WTC11 (cell line): Measurements from ENCODE around the gene SLIT3. TPM values are rescaled to one million over a fixed set of nuclear protein-coding genes. Genes with fewer than 3 reads are reported as not detected.

Experiments
- ATAC-seq: fragments of 200-7000 bp; cut with Tn5 transposase; 2 replicates; pipeline ENCODE4 v1.10.0; 2021; ENCODE audit warnings: mild to moderate bottlenecking, moderate library complexity
- CTCF ChIA-PET: fragments of 300-600 bp; sonication (Branson Sonifier 250); formaldehyde crosslinking; loops from one replicate; lab custom pipeline; 2021; ENCODE audit warnings: antibody characterized with exemption; lab: Charles Lee
- POLR2A ChIA-PET: fragments of 350-600 bp; sonication (Branson Sonifier 250); formaldehyde crosslinking; loops from one replicate; lab custom pipeline; 2021; ENCODE audit warnings: antibody characterized with exemption; lab: Charles Lee
- DNase-seq: peaks from one replicate; pipeline ENCODE4 v3.0.0; 2021; ENCODE audit warnings: low spot score
- H3K27ac Mint-ChIP-seq: 2 replicates; pipeline ENCODE4 v1.8.0; 2021; ENCODE audit warnings: mixed read lengths
- H3K27me3 Mint-ChIP-seq: 2 replicates; pipeline ENCODE4 v1.8.0; 2021; ENCODE audit warnings: low read depth, mild to moderate bottlenecking, moderate library complexity, mixed read lengths
- H3K36me3 Mint-ChIP-seq: 2 replicates; pipeline ENCODE4 v1.8.0; 2021; ENCODE audit warnings: mixed read lengths
- H3K4me1 Mint-ChIP-seq: 2 replicates; pipeline ENCODE4 v1.8.0; 2022; ENCODE audit warnings: mixed read lengths
- H3K4me3 Mint-ChIP-seq: 2 replicates; pipeline ENCODE4 v1.8.0; 2021; ENCODE audit warnings: mild to moderate bottlenecking, moderate library complexity, mixed read lengths
- H3K9me3 Mint-ChIP-seq: 2 replicates; pipeline ENCODE4 v1.8.0; 2021; ENCODE audit warnings: mixed read lengths
- CBFB ChIP-seq: sonication (generic); formaldehyde crosslinking; IDR thresholded peaks from 2 replicates; pipeline ENCODE4 v1.8.1; 2022; ENCODE audit warnings: mild to moderate bottlenecking, low read depth, missing genetic modification reagents
- CREM ChIP-seq: sonication (generic); formaldehyde crosslinking; IDR thresholded peaks from 2 replicates; pipeline ENCODE4 v1.8.1; 2022; ENCODE audit warnings: mild to moderate bottlenecking, missing genetic modification reagents, moderate library complexity
- ETV6 ChIP-seq: sonication (generic); formaldehyde crosslinking; IDR thresholded peaks from 2 replicates; pipeline ENCODE4 v1.8.1; 2022; ENCODE audit warnings: mild to moderate bottlenecking, missing genetic modification reagents
- GABPB1 ChIP-seq: sonication (generic); formaldehyde crosslinking; IDR thresholded peaks from 2 replicates; pipeline ENCODE4 v1.8.1; 2023; ENCODE audit warnings: mild to moderate bottlenecking, missing genetic modification reagents
- GRHL2 ChIP-seq: fragments of 250-450 bp; sonication (Bioruptor Pico); IDR thresholded peaks from 2 replicates; pipeline ENCODE4 v1.8.0; 2022; ENCODE audit warnings: mild to moderate bottlenecking, moderate library complexity; ENCODE audit not compliant: insufficient replicate concordance, severe bottlenecking
- HMGA2 ChIP-seq: fragments of 250-450 bp; sonication (Bioruptor Pico); IDR thresholded peaks from 2 replicates; pipeline ENCODE4 v1.4.0; 2021; ENCODE audit warnings: mild to moderate bottlenecking, moderate library complexity
- NR2C2 ChIP-seq: sonication (generic); formaldehyde crosslinking; IDR thresholded peaks from 2 replicates; pipeline ENCODE4 v1.8.0; 2022; ENCODE audit warnings: mild to moderate bottlenecking, missing genetic modification reagents
- NR3C1 ChIP-seq: sonication (generic); formaldehyde crosslinking; conservative IDR thresholded peaks from 2 replicates; pipeline ENCODE4 v1.8.1; 2023; ENCODE audit warnings: low read depth, mild to moderate bottlenecking, missing genetic modification reagents
- SMAD3 ChIP-seq: sonication (generic); formaldehyde crosslinking; IDR thresholded peaks from 2 replicates; pipeline ENCODE4 v1.8.0; 2022; ENCODE audit warnings: missing genetic modification reagents, mild to moderate bottlenecking, borderline replicate concordance
- SP1 ChIP-seq: sonication (generic); formaldehyde crosslinking; conservative IDR thresholded peaks from 2 replicates; pipeline ENCODE4 v1.8.1; 2022; ENCODE audit warnings: missing genetic modification reagents
- TEAD4 ChIP-seq: sonication (generic); formaldehyde crosslinking; IDR thresholded peaks from 2 replicates; pipeline ENCODE4 v1.8.0; 2022; ENCODE audit warnings: mild to moderate bottlenecking, missing genetic modification reagents
- ZNF232 ChIP-seq: sonication (generic); formaldehyde crosslinking; IDR thresholded peaks from 2 replicates; pipeline ENCODE4 v1.8.0; 2022; ENCODE audit warnings: mild to moderate bottlenecking, missing genetic modification reagents
- total RNA-seq: library from RNA; stranded (reverse); gene quantifications from 3 replicates; pipeline ENCODE4 v1.2.3, GENCODE V29; 2021
- TF ChIP-seq, protein P1 (sequence below): sonication (generic); formaldehyde crosslinking; IDR thresholded peaks from 2 replicates; pipeline ENCODE4 v1.8.0; 2023; ENCODE audit warnings: missing genetic modification reagents
- TF ChIP-seq, protein P2 (sequence below): sonication (generic); formaldehyde crosslinking; IDR thresholded peaks from 2 replicates; pipeline ENCODE4 v1.8.1; 2023; ENCODE audit warnings: mild to moderate bottlenecking, missing genetic modification reagents
- TF ChIP-seq, protein P3 (sequence below): fragments of 250-450 bp; sonication (Bioruptor Pico); IDR thresholded peaks from 2 replicates; pipeline ENCODE4 v1.9.0; 2021; ENCODE audit warnings: mild to moderate bottlenecking
- TF ChIP-seq, protein P4 (sequence below): sonication (generic); formaldehyde crosslinking; IDR thresholded peaks from 2 replicates; pipeline ENCODE4 v1.8.1; 2022; ENCODE audit warnings: low read depth, mild to moderate bottlenecking, moderate library complexity, missing genetic modification reagents, borderline replicate concordance
- TF ChIP-seq, protein P5 (sequence below): sonication (generic); formaldehyde crosslinking; IDR thresholded peaks from 2 replicates; pipeline ENCODE4 v1.8.1; 2022; ENCODE audit warnings: mild to moderate bottlenecking, moderate library complexity, missing genetic modification reagents
- TF ChIP-seq, protein P6 (sequence below): fragments of 250-450 bp; sonication (Bioruptor Pico); IDR thresholded peaks from 2 replicates; pipeline ENCODE4 v1.9.0; 2021; ENCODE audit warnings: moderate library complexity, mild to moderate bottlenecking, inconsistent platforms, borderline replicate concordance
- TF ChIP-seq, protein P7 (sequence below): sonication (generic); formaldehyde crosslinking; IDR thresholded peaks from 2 replicates; pipeline ENCODE4 v1.8.1; 2023; ENCODE audit warnings: mild to moderate bottlenecking, missing genetic modification reagents, moderate library complexity
- TF ChIP-seq, protein P8 (sequence below): fragments of 250-450 bp; sonication (Bioruptor Pico); conservative IDR thresholded peaks from 2 replicates; pipeline ENCODE4 v1.9.0; 2021; ENCODE audit warnings: mild to moderate bottlenecking
- TF ChIP-seq, protein P9 (sequence below): fragments of 250-450 bp; sonication (Bioruptor Pico); IDR thresholded peaks from 2 replicates; pipeline ENCODE4 v1.8.0; 2021; ENCODE audit warnings: mild to moderate bottlenecking

Gene SLIT3
- total RNA-seq, 1 experiment from 2014 or later: 1.9 TPM

DNA sequence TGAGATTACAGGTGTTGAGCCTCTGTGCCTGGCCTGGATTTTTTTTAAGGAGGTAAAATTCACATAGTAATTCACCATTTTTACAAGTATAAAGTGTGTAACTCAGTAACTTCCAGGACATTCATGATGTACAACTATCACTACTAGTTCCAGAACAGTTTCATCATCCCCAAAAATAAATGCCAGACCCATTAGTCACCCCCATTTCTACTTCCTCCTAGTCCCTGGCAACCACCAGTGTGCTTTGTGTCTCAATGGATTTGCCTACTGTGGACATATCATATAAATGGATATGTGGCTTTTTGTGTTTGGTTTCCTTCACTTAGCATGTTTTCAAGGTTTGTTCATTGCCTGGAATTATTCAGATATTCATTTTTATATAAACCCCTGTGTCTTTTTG, 649.3 kb downstream of the SLIT3 start:
- ATAC-seq: no peak
- ChIA-PET CTCF (interaction anchor here (0.6 kb wide), 1 partner anchor 101 kb away, joined by 4 read pairs; no protein-coding TSS in a partner anchor), POLR2A (no interaction called here)

DNA sequence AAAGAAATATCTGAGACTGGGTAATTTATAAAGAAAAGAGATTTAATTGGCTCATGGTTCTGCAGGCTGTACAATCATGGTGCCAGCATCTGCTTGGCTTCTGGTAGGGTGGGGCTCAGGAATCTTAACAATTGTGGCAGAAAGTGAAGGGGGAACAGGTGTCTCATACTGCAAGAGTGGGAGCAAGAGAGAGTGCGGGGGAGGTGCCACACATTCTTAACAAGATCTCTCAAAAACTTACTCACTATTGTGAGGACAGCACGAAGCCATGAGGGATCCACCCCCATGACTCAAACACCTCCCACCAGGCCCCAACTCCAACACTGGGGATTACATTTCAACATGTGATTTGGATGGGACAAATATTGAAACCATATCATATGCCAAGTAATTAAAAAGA, 651.6 kb downstream of the SLIT3 start:
- no peak overlapping the region for H3K4me3 Mint-ChIP-seq
- DNase-seq (no peak), ATAC-seq (no peak)
- peaks cover 2% of the 10 kb centered on the region; the same call in 1 of the 2 replicates for H3K27me3 Mint-ChIP-seq
- H3K27ac Mint-ChIP-seq: no peak overlapping the region
- TF ChIP-seq, protein P1, sequence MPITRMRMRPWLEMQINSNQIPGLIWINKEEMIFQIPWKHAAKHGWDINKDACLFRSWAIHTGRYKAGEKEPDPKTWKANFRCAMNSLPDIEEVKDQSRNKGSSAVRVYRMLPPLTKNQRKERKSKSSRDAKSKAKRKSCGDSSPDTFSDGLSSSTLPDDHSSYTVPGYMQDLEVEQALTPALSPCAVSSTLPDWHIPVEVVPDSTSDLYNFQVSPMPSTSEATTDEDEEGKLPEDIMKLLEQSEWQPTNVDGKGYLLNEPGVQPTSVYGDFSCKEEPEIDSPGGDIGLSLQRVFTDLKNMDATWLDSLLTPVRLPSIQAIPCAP: no peak
- TF ChIP-seq GRHL2 (no peak), NR3C1 (CRISPR knock-in tag) (no peak), CBFB (CRISPR knock-in tag) (no peak), ETV6 (no peak), SP1 (no peak), SMAD3 (no peak)
- TF ChIP-seq, protein P2, sequence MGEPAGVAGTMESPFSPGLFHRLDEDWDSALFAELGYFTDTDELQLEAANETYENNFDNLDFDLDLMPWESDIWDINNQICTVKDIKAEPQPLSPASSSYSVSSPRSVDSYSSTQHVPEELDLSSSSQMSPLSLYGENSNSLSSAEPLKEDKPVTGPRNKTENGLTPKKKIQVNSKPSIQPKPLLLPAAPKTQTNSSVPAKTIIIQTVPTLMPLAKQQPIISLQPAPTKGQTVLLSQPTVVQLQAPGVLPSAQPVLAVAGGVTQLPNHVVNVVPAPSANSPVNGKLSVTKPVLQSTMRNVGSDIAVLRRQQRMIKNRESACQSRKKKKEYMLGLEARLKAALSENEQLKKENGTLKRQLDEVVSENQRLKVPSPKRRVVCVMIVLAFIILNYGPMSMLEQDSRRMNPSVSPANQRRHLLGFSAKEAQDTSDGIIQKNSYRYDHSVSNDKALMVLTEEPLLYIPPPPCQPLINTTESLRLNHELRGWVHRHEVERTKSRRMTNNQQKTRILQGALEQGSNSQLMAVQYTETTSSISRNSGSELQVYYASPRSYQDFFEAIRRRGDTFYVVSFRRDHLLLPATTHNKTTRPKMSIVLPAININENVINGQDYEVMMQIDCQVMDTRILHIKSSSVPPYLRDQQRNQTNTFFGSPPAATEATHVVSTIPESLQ (CRISPR knock-in tag): no peak
- TF ChIP-seq, protein P3, sequence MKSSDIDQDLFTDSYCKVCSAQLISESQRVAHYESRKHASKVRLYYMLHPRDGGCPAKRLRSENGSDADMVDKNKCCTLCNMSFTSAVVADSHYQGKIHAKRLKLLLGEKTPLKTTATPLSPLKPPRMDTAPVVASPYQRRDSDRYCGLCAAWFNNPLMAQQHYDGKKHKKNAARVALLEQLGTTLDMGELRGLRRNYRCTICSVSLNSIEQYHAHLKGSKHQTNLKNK (CRISPR knock-in tag): no peak
- TF ChIP-seq, protein P4, sequence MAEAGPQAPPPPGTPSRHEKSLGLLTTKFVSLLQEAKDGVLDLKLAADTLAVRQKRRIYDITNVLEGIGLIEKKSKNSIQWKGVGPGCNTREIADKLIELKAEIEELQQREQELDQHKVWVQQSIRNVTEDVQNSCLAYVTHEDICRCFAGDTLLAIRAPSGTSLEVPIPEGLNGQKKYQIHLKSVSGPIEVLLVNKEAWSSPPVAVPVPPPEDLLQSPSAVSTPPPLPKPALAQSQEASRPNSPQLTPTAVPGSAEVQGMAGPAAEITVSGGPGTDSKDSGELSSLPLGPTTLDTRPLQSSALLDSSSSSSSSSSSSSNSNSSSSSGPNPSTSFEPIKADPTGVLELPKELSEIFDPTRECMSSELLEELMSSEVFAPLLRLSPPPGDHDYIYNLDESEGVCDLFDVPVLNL (CRISPR knock-in tag): no peak
- TF ChIP-seq, protein P5, sequence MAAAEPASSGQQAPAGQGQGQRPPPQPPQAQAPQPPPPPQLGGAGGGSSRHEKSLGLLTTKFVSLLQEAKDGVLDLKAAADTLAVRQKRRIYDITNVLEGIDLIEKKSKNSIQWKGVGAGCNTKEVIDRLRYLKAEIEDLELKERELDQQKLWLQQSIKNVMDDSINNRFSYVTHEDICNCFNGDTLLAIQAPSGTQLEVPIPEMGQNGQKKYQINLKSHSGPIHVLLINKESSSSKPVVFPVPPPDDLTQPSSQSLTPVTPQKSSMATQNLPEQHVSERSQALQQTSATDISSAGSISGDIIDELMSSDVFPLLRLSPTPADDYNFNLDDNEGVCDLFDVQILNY: no peak
- H3K4me1 Mint-ChIP-seq: 0 out of 2 replicates have a peak, but pooled peaks cover 5% of the 10 kb centered on the region
- ChIA-PET POLR2A (no interaction called here), CTCF (no interaction called here)
- peaks cover 5% of the 10 kb centered on the region for H3K36me3 Mint-ChIP-seq
- H3K9me3 Mint-ChIP-seq: peaks cover 7% of the 10 kb centered on the region

More for the DNA sequence above, 649.3 kb downstream of the SLIT3 start:
- Mint-ChIP-seq H3K4me3 (no peak overlapping the region), H3K27me3 (no peaks in the 10 kb centered on the region), H3K9me3 (no peaks in the 10 kb centered on the region), H3K4me1 (0 out of 2 replicates have a peak, but pooled peaks cover 5% of the 10 kb centered on the region), H3K36me3 (no peaks in the 10 kb centered on the region), H3K27ac (no peak overlapping the region)
- TF ChIP-seq, protein P6, sequence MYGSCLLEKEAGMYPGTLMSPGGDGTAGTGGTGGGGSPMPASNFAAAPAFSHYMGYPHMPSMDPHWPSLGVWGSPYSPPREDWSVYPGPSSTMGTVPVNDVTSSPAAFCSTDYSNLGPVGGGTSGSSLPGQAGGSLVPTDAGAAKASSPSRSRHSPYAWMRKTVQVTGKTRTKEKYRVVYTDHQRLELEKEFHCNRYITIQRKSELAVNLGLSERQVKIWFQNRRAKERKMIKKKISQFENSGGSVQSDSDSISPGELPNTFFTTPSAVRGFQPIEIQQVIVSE: no peak
- TF ChIP-seq CREM (CRISPR knock-in tag): no peak
- TF ChIP-seq, protein P7, sequence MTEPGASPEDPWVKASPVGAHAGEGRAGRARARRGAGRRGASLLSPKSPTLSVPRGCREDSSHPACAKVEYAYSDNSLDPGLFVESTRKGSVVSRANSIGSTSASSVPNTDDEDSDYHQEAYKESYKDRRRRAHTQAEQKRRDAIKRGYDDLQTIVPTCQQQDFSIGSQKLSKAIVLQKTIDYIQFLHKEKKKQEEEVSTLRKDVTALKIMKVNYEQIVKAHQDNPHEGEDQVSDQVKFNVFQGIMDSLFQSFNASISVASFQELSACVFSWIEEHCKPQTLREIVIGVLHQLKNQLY: no peak
- TF ChIP-seq GABPB1 (CRISPR knock-in tag): no peak
- no peak for DNase-seq

DNA sequence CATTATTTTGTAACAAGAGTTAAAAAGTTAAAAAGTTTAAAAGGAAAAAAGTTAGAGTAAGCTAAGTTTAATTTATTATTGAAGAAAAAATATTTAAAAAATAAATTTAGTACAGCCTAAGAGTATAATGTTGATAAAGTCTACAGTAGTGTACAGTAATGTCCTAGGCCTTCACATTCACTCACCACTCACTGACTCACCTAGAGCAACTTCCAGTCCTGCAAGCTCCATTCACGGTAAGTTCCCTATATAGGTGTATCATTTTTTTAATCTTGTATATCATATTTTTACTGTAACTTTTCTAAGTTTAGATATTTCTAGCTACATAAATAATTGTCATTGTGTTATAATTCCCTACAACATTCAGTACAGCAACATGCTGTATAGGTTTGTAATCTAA, 652.4 kb downstream of the SLIT3 start:
- Mint-ChIP-seq H3K27ac (no peak overlapping the region), H3K4me3 (no peak overlapping the region), H3K4me1 (0 out of 2 replicates have a peak, but pooled peaks cover under 1% of the 10 kb centered on the region), H3K27me3 (peaks cover 2% of the 10 kb centered on the region; the same call in 1 of the 2 replicates), H3K9me3 (peaks cover 7% of the 10 kb centered on the region), H3K36me3 (peaks cover 5% of the 10 kb centered on the region)
- ATAC-seq (no peak), DNase-seq (no peak)
- CTCF ChIA-PET: no interaction called here
- POLR2A ChIA-PET: no interaction called here
- TF ChIP-seq, protein P8, sequence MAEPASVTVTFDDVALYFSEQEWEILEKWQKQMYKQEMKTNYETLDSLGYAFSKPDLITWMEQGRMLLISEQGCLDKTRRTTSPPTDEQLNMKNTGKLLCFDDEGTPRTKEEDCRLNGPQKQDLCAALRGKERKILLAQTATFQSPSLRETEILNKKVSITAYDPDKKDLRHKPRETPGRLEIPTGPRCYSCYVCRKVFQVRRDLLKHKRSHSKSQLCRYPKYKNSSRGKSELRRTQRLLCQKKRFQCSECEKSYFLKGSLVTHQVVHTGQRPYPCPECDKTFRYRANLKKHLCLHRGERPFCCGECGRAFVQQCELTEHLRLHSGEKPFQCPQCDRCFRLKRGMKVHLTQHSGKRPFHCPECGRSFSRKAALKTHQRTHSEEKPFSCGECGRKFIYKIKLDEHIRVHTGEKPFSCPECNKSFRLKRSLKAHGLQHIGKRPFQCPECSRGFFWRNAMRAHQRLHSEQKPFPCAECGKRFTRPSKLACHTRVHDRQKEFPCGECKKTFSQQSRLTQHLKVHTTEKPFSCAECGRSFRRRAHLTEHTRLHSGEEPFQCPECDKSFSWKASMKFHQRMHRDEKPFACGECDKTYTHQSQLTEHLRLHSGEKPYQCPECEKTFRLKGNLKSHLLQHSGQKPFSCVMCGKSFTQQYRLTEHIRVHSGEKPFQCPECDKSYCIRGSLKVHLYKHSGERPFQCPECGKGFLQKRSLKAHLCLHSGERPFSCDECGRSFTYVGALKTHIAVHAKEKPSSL (CRISPR knock-in tag): no peak
- TF ChIP-seq ZNF232 (CRISPR knock-in tag): no peak
- TF ChIP-seq, protein P2 (CRISPR knock-in tag): no peak
- no peak for TF ChIP-seq NR2C2 (CRISPR knock-in tag)
- no peak for TF ChIP-seq TEAD4 (CRISPR knock-in tag)
- TF ChIP-seq, protein P9, sequence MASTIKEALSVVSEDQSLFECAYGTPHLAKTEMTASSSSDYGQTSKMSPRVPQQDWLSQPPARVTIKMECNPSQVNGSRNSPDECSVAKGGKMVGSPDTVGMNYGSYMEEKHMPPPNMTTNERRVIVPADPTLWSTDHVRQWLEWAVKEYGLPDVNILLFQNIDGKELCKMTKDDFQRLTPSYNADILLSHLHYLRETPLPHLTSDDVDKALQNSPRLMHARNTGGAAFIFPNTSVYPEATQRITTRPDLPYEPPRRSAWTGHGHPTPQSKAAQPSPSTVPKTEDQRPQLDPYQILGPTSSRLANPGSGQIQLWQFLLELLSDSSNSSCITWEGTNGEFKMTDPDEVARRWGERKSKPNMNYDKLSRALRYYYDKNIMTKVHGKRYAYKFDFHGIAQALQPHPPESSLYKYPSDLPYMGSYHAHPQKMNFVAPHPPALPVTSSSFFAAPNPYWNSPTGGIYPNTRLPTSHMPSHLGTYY (CRISPR knock-in tag): no peak
- no peak for TF ChIP-seq HMGA2 (CRISPR knock-in tag)
